ENCODE results near the gene MUC3A.
"Not testable (repeated sequence)": the region's sequence is repeated elsewhere in the genome, so short reads cannot be mapped to it uniquely, and the experiment has no call there.

MUC3A gene

GRCh38 chr7:100991631-100992030, 42.3 kb downstream of the MUC3A start:
- TF ChIP-seq, protein P1, sequence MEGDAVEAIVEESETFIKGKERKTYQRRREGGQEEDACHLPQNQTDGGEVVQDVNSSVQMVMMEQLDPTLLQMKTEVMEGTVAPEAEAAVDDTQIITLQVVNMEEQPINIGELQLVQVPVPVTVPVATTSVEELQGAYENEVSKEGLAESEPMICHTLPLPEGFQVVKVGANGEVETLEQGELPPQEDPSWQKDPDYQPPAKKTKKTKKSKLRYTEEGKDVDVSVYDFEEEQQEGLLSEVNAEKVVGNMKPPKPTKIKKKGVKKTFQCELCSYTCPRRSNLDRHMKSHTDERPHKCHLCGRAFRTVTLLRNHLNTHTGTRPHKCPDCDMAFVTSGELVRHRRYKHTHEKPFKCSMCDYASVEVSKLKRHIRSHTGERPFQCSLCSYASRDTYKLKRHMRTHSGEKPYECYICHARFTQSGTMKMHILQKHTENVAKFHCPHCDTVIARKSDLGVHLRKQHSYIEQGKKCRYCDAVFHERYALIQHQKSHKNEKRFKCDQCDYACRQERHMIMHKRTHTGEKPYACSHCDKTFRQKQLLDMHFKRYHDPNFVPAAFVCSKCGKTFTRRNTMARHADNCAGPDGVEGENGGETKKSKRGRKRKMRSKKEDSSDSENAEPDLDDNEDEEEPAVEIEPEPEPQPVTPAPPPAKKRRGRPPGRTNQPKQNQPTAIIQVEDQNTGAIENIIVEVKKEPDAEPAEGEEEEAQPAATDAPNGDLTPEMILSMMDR (IDR thresholded peaks at IDR 0.05; ENCODE audit: insufficient read depth, low read depth, low read length, missing control alignments) = no peak
- DNase-seq (ENCODE audit: low read depth) = no peak
- no peak overlapping the region for H3K4me3 ChIP-seq (ENCODE audit: low read depth, low read length)

DNA sequence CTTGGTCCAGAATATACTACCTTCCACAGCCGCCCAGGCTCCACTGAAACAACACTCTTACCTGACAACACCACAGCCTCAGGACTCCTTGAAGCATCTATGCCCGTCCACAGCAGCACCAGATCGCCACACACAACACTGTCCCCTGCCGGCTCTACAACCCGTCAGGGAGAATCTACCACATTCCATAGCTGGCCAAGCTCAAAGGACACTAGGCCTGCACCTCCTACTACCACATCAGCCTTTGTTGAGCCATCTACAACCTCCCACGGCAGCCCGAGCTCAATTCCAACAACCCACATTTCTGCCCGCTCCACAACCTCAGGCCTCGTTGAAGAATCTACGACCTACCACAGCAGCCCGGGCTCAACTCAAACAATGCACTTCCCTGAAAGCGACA, 42.9 kb downstream of the MUC3A start:
- H3K4me3 ChIP-seq (ENCODE audit: low read depth, low read length); DNase-seq (ENCODE audit: low read depth): not testable (repeated sequence)

DNA sequence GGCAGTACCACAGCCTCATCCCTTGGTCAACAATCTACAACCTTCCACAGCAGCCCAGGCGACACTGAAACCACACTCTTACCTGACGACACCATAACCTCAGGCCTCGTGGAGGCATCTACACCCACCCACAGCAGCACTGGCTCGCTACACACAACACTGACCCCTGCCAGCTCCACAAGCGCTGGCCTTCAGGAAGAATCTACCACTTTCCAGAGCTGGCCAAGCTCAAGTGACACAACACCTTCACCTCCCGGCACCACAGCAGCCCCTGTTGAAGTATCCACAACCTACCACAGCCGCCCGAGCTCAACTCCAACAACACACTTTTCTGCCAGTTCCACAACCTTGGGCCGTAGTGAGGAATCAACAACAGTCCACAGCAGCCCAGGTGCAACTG, 45.3 kb downstream of the MUC3A start:
- not testable (repeated sequence) for DNase-seq (ENCODE audit: low read depth); H3K4me3 ChIP-seq (ENCODE audit: low read depth, low read length)

DNA sequence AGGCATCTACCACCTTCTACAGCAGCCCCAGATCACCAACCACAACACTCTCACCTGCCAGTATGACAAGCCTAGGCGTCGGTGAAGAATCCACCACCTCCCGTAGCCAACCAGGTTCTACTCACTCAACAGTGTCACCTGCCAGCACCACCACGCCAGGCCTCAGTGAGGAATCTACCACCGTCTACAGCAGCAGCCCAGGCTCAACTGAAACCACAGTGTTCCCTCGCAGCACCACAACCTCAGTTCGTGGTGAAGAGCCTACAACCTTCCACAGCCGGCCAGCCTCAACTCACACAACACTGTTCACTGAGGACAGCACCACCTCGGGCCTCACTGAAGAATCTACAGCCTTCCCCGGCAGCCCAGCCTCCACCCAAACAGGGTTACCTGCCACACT, 49.2 kb downstream of the MUC3A start:
- DNase-seq (ENCODE audit: low read depth); H3K4me3 ChIP-seq (ENCODE audit: low read depth, low read length): not testable (repeated sequence)

GRCh38 chr7:100999334-100999733, 50.0 kb downstream of the MUC3A start:
- not testable (repeated sequence) for DNase-seq (ENCODE audit: low read depth); H3K4me3 ChIP-seq (ENCODE audit: low read depth, low read length)

DNA sequence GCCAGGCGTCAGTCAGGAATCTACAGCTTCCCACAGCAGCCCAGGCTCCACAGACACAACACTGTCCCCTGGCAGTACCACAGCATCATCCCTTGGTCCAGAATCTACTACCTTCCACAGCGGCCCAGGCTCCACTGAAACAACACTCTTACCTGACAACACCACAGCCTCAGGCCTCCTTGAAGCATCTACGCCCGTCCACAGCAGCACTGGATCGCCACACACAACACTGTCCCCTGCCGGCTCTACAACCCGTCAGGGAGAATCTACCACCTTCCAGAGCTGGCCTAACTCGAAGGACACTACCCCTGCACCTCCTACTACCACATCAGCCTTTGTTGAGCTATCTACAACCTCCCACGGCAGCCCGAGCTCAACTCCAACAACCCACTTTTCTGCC, 50.7 kb downstream of the MUC3A start:
- DNase-seq (ENCODE audit: low read depth); H3K4me3 ChIP-seq (ENCODE audit: low read depth, low read length): not testable (repeated sequence)

DNA sequence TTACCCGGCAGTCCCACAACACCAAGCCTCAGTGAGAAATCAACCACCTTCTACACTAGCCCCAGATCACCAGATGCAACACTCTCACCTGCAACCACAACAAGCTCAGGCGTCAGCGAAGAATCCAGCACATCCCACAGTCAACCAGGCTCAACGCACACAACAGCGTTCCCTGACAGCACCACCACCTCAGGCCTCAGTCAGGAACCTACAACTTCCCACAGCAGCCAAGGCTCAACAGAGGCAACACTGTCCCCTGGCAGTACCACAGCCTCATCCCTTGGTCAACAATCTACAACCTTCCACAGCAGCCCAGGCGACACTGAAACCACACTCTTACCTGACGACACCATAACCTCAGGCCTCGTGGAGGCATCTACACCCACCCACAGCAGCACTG, 53.0 kb downstream of the MUC3A start:
- DNase-seq (ENCODE audit: low read depth); H3K4me3 ChIP-seq (ENCODE audit: low read depth, low read length): not testable (repeated sequence)

GRCh38 chr7:101007361-101007760, 58.0 kb downstream of the MUC3A start:
- DNase-seq (ENCODE audit: low read depth); H3K4me3 ChIP-seq (ENCODE audit: low read depth, low read length): not testable (repeated sequence)

- TF ChIP-seq, protein P1 (IDR thresholded peaks at IDR 0.05; ENCODE audit: insufficient read depth, low read depth, low read length, missing control alignments) = no peak
- no peak overlapping the region for H3K4me3 ChIP-seq (ENCODE audit: low read depth, low read length)
- no peak for DNase-seq (ENCODE audit: low read depth)
Observed at GRCh38 chr7:101009629-101010028, 60.3 kb downstream of the MUC3A start.

DNA sequence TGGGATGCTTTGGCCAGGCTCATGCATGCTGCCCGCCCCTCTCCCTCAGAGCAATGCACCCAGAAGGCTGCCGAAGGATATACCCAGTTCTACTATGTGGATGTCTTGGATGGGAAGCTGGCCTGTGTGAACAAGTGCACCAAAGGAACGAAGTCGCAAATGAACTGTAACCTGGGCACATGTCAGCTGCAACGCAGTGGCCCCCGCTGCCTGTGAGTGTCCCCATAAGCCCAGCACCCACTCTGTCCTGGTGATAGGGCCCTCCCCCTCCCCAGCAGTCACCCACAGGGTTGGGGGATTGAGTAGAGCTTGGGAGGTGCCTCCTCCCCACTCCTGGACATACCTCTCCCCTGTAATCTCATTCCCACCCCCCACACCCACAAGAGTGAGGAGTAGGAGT, 63.6 kb downstream of the MUC3A start:
- DNase-seq (ENCODE audit: low read depth) = no peak
- TF ChIP-seq, protein P1 (IDR thresholded peaks at IDR 0.05; ENCODE audit: insufficient read depth, low read depth, low read length, missing control alignments) = no peak
- H3K4me3 ChIP-seq (ENCODE audit: low read depth, low read length) = no peak overlapping the region

- no peak for DNase-seq (ENCODE audit: low read depth)
- H3K4me3 ChIP-seq (ENCODE audit: low read depth, low read length) = no peak overlapping the region
- TF ChIP-seq, protein P1 (IDR thresholded peaks at IDR 0.05; ENCODE audit: insufficient read depth, low read depth, low read length, missing control alignments) = no peak
Observed at GRCh38 chr7:101015626-101016025, 66.3 kb downstream of the MUC3A start.
